ENCODE measurements around the gene PGA5. TPM values are rescaled to one million over a fixed set of nuclear protein-coding genes. Genes with fewer than 3 reads are reported as not detected.

PGA5 gene
- total RNA-seq, 3 donors from 2014 or later (not counting 1 experiment from before 2014, with no cell fraction given), result not detected

Other genes starting within 250 kb of the PGA5 start
- gene CD5, start 138.7 kb upstream of the PGA5 start, total RNA-seq, result 10 to 100 TPM in 1 of 3 donors, 1 to 10 TPM in 2; 1.2 to 17.7 (median 7.9) TPM
- gene VPS37C, start 79.7 kb upstream of the PGA5 start, total RNA-seq, result 1 to 10 TPM; 6.4 to 6.9 (median 6.5) TPM
- not detected for gene PGA3, start 37.7 kb upstream of the PGA5 start, total RNA-seq
- gene PGA4, start 18.8 kb upstream of the PGA5 start, total RNA-seq, result not detected
- under 1 TPM; 0.61 to 0.95 (median 0.82) TPM for gene VWCE, start 54.1 kb downstream of the PGA5 start, total RNA-seq
- 100 to 1,000 TPM; 170 to 233 (median 229) TPM for gene DDB1, start 91.9 kb downstream of the PGA5 start, total RNA-seq
- gene TKFC, start 92.1 kb downstream of the PGA5 start, total RNA-seq, result 10 to 100 TPM; 32.9 to 54.8 (median 38.6) TPM
- 10 to 100 TPM; 24.6 to 33.5 (median 30.2) TPM for gene CYB561A3, start 120.7 kb downstream of the PGA5 start, total RNA-seq
- 10 to 100 TPM; 63.8 to 75.9 (median 66.5) TPM for gene TMEM138, start 121.2 kb downstream of the PGA5 start, total RNA-seq
- 10 to 100 TPM in 1 of 3 donors, 1 to 10 TPM in 2; 5.1 to 10.7 (median 9.2) TPM for gene TMEM216, start 151.4 kb downstream of the PGA5 start, total RNA-seq
- 100 to 1,000 TPM in 2 of 3 donors, 10 to 100 TPM in 1; 99.5 to 120 (median 104) TPM for gene CPSF7, start 188.8 kb downstream of the PGA5 start, total RNA-seq
- gene SDHAF2, start 188.9 kb downstream of the PGA5 start, total RNA-seq, result 10 to 100 TPM; 40.2 to 50.4 (median 40.8) TPM